HG02642 (cell line): ENCODE data around the gene GRAMD4.

Experiments used
- ATAC-seq: cut with Tn5 transposase; IDR thresholded peaks from one replicate; pipeline ENCODE4 v1.9.1; 2021; ENCODE audit warnings: mild to moderate bottlenecking; ENCODE audit not compliant: unreplicated experiment, poor library complexity

The GRAMD4 gene

DNA sequence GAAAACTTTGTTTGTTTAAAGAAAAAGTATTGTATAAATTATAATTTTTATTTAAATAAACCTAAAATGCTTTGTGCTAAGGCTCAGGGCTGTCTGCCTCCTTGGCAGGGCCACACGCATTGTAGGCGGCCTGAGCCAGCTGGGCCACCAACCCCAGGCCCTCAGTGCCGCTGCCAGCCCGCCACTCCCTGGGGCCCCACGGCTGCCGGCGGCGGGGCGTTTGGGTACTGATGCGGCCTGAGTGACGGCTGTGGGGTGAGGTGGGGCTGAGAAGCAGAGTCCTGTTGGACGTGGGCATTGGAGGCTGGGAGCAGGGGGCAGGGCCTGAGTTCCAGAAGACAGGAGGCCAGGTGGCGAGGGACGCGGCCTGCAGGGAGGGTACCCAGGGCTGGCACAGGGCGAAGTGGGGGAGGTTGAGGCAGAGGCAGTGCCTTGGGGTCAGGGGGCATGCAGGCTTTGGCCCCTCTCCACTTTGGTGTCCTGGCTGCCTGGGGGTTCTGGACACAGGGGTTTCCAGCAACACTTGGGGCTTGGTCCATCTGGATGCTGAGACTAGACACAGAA lies 59.6 kb downstream of the GRAMD4 start:
- ATAC-seq = no peak

GRCh38 chr22:46681010-46681409 lies 60.8 kb downstream of the GRAMD4 start:
- ATAC-seq = no peak

DNA sequence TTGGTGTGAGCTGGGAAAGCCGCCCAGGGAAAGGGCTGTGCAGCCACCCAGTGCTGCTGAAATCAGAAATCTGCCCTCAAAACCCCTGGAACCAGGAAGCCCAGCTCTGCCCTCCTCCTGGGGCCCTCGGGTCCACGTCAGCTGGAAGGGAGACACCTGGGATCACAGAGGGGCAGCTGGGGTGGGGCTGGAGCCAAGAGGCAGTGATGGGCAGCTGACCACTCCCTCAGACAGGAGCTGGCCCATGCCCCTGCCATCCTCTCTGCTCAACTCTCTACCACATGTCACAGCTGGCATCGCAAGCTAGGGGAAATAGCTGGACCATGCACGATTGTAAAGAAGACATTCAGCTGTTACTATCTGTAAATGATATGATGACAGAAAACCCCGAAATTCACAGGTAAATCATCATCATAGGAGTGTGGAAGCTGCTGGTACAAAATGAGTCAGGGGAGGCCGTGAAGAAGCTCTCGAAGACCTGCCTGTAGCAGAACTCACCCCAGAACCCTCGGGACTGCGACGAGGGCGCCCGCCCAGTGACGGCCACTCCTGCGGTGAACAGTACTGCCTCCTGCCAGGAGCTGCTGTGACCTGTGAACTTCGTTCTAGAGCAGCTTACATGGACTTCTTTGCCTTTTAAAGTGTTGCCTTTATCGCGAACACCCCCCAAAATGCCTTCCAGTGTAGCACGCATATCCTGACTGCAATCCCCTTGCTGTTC lies 62.0 kb downstream of the GRAMD4 start:
- no peak for ATAC-seq

DNA sequence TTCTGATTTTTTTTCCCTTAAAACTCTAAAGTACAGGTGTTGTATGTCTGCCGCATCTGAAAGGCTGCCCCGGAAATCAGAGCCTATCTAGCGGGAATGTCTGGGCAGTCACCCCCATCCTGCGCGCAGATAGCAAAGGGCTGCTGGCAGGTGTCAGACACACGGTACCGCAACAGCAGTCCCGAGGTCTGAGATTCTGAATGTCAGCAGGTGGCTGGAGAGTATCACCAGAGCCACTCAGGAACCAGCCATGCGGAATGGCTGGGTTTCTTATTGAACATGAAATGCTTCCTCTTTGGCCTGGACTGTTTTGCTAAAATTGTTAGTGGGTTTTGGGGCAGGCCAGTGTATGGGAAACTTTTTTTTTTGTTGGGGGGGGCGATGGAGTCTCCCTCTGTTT lies 64.5 kb downstream of the GRAMD4 start:
- peak; percentile 81 for ATAC-seq

- no peak for ATAC-seq
These were observed 66.2 kb downstream of the GRAMD4 start for GRCh38 chr22:46686221-46687047.

- no peak for ATAC-seq
These were observed 66.9 kb downstream of the GRAMD4 start for GRCh38 chr22:46687048-46687444.

GRCh38 chr22:46687460-46687859 lies 67.3 kb downstream of the GRAMD4 start:
- no peak for ATAC-seq

GRCh38 chr22:46688949-46689348 lies 68.8 kb downstream of the GRAMD4 start:
- no peak for ATAC-seq

- ATAC-seq = no peak
These were observed 70.0 kb downstream of the GRAMD4 start for GRCh38 chr22:46690146-46690545.

DNA sequence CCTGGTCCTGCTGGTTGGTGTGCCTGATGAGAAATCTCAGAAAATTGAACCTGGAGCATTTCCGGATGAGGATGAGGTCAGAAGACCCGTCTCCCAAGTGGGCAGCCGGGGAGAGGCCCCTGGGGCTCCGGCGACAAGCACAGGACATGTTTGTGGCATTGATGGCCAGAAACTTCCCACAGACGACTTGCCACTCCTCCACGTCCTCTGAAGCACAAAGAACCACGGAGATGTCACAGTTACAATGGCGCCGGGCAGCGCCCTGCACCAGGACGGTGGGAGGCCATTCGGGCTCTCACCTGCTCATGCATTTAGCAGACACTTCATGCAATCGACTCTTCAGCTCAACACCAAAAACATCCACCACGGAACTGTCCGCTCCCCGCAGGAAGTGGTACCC lies 71.4 kb downstream of the GRAMD4 start:
- ATAC-seq = no peak

DNA sequence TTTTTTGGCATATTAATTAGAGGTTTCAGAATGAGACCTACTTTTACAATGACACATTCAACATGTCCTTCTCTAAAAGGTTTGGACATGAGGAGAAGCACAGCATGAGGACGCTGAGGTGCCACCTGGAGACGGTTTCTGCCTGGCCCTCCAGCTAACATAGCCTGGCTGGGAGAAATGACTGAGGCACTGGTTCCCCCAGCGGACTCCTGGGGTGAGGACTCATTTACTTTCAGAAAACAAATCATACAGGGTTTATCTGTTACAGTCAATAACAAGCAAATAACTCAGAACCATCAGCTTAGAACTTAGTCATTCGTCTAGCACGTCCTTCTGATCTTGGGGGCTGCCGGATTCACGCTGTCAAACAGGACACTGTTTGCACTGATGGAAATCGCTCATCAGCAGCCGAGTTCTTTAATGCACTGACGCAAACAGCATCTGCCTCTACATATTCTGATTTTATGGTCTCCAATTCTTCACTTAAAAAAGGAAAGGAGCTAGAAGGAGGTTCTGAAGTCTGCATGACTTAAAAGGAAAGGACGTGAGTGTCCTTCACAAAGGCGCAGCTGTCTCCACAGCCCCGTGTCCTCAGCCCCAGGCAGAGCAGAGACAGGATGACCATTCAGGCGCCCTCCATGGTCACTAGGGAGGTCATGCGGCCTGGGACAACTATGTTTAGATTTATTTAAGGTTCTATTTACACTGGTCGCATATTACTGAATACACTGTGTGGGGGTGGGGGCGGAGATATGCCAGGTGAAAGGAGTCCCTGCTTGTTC lies 73.6 kb downstream of the GRAMD4 start:
- ATAC-seq = no peak

GRCh38 chr22:46694416-46695170 lies 74.4 kb downstream of the GRAMD4 start:
- ATAC-seq = no peak

DNA sequence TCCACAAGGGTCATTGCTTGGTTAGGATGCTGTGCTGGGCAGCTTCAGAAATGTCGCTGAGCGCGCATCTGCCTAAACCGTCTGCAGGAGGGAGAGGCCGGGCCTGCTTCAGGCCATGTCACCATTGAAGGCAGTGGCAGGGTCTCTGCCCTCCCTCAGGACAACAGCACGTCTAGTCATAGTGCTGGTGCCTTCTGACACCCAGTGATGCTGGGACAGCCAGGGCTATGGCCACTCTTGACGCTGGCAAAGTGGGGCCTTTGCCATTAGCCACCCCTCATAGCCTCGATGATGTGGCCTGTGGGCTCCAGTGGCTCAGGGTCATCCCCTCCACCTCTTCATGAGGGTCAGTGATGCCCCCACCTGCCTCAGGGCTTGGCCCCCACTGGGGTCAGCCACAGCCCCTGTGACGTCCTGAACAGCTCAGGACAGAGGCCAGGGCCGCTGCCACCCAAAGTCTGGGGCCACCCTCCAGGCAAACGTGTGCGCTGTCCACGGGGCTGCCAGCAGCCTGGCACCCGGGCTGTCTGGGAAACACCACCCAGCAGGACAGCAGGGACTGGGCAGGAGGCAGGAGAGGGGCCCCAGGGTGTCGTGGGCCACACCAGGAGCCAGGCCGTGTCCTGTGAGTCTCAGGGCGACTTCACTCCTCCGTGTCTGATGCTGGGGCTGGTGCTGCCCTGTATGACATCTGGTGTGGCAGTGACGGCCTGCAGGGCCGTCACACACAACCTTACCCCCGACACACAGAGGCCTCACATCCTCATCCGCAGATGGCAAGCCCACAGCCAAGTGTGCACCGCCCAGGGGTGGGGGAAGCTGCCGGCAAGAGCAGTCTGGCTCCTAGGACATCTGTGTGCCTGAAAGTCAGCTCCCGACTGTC lies 75.4 kb downstream of the GRAMD4 start:
- ATAC-seq = no peak

GRCh38 chr22:46696229-46696518 lies 76.0 kb downstream of the GRAMD4 start:
- no peak for ATAC-seq

- no peak for ATAC-seq
These were observed 76.4 kb downstream of the GRAMD4 start for GRCh38 chr22:46696614-46697013.

GRCh38 chr22:46697811-46698515 lies 77.8 kb downstream of the GRAMD4 start:
- ATAC-seq = no peak

DNA sequence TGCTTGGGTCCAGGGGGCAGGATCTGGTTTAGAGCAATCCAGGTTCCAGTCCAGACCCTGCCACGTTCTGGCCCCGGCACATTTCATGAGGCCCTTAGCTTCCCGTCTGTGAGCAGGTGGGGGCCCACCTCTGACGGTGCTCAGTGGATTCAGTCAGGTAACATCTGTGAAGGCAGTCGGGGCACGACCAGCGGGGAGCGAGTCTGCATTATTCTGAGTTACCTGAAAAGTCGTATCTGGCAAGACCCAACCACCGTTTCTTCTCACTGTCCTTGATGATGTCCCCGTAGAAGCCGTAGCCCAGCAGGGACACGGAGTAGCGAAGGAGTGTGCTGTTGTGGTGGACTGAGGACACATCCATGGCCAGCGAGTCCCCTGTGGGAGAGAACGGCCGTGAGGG lies 78.9 kb downstream of the GRAMD4 start:
- no peak for ATAC-seq

- ATAC-seq = no peak
These were observed 81.1 kb downstream of the GRAMD4 start for GRCh38 chr22:46701262-46701661.
